ENCODE data around the gene UMOD. TPM values are rescaled to one million over a fixed set of nuclear protein-coding genes. Genes with fewer than 3 reads are reported as not detected.

Gene UMOD
- total RNA-seq, 2 donors from 2014 or later: not detected

DNA sequence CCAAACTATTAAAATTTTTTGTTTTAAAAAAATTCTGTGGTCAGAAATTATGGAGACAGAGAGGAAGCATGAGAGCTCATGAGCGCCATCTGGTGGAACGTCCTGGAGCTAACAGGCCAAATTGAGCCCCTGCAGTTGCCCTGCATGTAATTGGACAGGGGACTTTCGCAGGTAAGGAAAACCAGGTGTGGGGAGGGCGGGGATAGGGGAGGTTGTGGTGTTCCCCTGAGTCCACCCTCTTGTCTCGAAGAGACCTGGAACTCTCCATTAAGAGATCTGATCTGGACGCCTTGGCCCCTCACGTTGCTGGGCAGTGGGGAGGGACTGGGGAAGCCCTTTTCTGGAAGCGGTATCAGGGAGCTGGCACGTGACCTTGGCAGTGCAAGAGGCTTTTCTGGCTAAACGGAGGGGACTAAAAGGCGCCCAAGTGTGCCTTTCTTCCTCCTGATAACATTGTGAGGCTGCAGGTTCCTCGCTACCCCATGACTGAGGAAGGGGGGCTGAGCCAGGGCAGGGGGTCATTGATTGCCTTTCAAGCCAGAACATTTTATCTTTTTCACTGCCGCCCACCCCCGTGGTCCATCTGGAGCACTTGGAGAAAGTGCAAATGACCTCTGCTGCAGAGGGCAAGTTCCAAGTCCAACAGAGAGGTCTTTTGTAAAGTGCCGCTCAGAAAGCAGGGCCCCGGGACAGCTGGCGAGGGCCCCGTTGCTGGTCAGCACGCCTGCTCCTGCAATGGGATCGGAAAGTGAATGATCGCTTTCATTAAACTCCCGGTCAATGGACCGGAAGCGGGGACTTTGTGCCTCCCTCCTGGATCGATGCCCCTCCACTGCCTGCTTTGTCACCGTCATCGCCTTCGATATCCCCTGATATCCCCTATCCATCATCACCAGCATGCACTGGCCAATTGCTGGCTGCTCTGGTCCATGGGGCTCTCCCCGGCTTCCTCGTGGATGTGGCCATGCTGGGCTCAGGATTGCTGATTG, 33.6 kb upstream of the UMOD start:
- Mint-ChIP-seq H3K27me3 (peaks cover 14% of the 10 kb centered on the region), H3K27ac (no peak overlapping the region), H3K4me1 (peaks cover 9% of the 10 kb centered on the region), H3K4me3 (no peak overlapping the region), H3K36me3 (ENCODE audit: low read depth) (no peaks in the 10 kb centered on the region)
- H3K9me3 ChIP-seq (ENCODE audit: control insufficient read depth, low read length, poor library complexity, severe bottlenecking): no peaks in the 10 kb centered on the region
- DNase-seq (peak; percentile 19 to 33 (median 28)), ATAC-seq (no peak)

DNA sequence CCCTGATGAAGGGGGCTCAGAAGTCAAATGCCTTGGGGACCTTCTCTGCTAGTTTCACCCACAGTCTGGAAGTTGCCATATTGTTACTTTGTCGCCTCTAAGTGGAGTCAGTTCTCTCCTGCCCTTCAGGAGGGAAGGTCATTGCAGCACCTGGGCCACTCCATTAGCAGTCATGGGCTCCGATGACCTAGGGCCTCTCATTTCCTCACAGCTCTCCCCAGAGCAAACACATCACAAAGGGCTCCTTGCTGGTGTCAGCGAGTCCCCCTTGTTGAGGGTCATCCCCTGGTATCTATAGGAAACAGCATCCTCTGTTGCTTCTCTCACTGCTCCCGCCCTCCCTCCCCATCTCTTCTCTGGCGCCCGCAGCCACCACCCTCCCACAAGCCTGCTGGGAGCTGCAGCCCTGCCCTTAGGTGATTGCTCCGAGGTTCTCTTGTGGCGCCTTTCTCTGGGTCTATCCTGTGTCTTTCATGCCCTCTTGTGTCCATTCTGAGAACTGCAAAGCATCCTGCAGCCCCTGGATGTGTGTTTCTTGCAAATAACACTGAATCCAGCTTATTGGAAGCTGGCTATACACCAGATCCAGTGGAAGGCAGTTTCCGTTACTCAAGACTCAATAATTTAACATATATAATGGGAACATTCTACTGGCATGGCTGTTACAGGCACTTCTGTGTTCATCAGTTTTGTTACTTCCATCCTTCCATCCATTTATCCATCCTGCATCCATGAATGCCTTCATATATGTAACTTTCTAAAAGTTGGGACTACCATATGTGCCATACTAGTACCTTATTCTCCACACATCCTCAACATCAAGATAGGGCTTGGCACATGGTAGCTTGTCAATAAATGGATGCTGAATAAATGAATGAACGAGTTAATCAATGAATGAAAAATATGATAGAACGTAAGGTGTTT, 30.9 kb upstream of the UMOD start:
- Mint-ChIP-seq H3K4me1 (peaks cover 9% of the 10 kb centered on the region), H3K36me3 (ENCODE audit: low read depth) (no peaks in the 10 kb centered on the region), H3K4me3 (no peak overlapping the region), H3K27ac (no peak overlapping the region), H3K27me3 (peaks cover 39% of the 10 kb centered on the region)
- H3K9me3 ChIP-seq (ENCODE audit: control insufficient read depth, low read length, poor library complexity, severe bottlenecking): no peaks in the 10 kb centered on the region
- DNase-seq (peak in 2 of 3 donors; percentile 8 to 17), ATAC-seq (peak; percentile 70)

DNA sequence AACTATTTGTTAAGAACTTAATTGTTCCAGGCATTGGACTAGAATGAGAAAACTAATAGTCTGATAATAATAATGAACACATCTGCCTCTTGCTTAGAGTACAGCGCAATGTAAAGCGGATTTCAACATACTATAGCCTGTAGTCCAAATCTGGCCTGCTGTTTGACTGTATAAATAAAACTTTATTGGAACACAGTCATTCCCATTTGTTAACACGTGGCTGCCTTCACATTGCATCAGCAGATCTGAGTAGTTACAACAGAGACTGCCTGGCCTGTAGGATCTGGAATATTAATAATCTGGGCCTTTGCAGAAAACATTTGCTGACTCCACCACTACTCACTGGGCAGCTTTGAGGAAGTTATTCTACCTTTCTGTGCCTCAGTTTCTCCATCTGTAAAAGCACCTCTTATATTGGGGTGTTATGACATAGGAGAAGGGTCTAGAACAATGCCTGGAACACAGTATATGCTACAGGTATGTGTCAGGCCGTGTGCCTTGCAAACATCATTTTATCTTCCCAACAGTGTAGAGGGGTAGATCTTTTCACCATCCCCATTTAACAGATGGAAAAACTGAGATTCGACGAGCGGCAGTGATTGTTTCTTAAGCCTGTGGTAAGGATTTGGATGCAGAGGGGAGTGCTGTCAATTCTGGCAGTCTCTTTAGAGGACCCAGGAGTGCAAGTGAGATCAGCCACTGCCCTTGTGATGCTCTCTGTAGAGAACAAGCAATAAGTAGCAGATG, 29.9 kb upstream of the UMOD start:
- H3K9me3 ChIP-seq (ENCODE audit: control insufficient read depth, low read length, poor library complexity, severe bottlenecking): no peaks in the 10 kb centered on the region
- DNase-seq (no peak), ATAC-seq (no peak)
- H3K4me1 Mint-ChIP-seq: peaks cover 12% of the 10 kb centered on the region
- no peaks in the 10 kb centered on the region for H3K36me3 Mint-ChIP-seq (ENCODE audit: low read depth)
- no peak overlapping the region for H3K4me3 Mint-ChIP-seq
- no peak overlapping the region for H3K27ac Mint-ChIP-seq
- peaks cover 41% of the 10 kb centered on the region for H3K27me3 Mint-ChIP-seq

DNA sequence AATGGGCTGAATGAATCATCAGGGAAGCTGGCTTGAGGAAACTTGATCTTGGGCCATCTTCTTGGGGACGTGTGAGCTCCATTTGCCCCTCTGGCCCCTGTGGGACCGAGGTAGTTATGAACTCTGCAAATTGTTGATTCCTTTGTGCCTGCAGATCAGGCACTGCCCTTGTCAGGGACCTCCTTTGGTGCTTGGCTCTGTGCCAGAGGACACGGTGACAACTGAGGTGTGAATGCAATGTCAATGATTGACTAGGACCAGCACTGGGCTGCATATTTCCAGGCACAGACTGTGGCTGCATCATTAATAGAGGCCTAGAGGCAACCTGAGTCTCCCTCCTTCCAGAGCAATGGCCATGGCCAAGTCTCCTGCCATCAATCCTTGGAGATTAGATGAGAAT, 28.3 kb upstream of the UMOD start:
- H3K4me1 Mint-ChIP-seq: peaks cover 12% of the 10 kb centered on the region
- H3K27ac Mint-ChIP-seq: no peak overlapping the region
- no peak overlapping the region for H3K4me3 Mint-ChIP-seq
- no peaks in the 10 kb centered on the region for H3K9me3 ChIP-seq (ENCODE audit: control insufficient read depth, low read length, poor library complexity, severe bottlenecking)
- H3K36me3 Mint-ChIP-seq (ENCODE audit: low read depth): no peaks in the 10 kb centered on the region
- ATAC-seq (no peak), DNase-seq (no peak)
- H3K27me3 Mint-ChIP-seq: peaks cover 42% of the 10 kb centered on the region

DNA sequence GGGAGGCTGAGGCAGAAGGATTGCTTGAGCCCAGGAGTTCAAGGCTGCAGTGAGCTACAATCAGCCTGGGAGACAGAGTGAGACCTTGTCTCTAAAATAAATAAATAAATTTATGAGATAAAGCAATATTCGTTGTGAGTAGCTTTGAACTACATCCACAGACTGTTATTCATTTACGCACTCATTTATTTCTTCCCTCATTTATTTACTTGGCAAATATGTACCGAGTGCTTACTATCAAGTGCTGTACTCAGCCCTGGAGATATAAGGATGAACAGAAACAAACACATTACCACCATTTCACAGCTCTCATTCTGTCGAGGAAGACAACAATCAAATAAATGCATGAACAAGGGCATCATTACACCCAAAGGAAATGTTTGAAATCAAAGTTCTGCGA, 24.7 kb upstream of the UMOD start:
- H3K4me3 Mint-ChIP-seq: no peak overlapping the region
- H3K36me3 Mint-ChIP-seq (ENCODE audit: low read depth): no peaks in the 10 kb centered on the region
- H3K4me1 Mint-ChIP-seq: peaks cover 3% of the 10 kb centered on the region

DNA sequence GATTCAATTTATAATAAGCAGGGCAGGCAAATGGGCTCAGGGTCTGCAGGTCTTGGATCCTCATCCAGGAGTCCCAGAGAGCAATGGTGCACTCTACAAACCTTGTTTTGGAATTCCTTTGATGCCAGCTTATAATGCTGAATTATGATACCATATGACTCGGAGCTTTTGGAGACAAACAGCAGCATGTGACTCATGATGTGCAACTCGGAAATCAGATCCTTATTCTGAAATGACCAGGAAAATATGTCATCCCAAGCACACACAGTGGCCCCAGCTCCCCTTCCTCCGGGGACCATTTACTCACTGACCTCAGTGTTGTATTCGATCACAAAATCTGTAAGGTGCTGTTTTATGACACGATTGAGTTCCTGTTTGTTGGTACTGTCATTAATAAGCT, 20.2 kb upstream of the UMOD start:
- ATAC-seq (no peak), DNase-seq (no peak)
- Mint-ChIP-seq H3K27me3 (peaks cover 39% of the 10 kb centered on the region), H3K36me3 (ENCODE audit: low read depth) (no peaks in the 10 kb centered on the region), H3K27ac (no peak overlapping the region), H3K4me1 (no peaks in the 10 kb centered on the region), H3K4me3 (no peak overlapping the region)
- no peaks in the 10 kb centered on the region for H3K9me3 ChIP-seq (ENCODE audit: control insufficient read depth, low read length, poor library complexity, severe bottlenecking)

More for the DNA sequence above, 24.7 kb upstream of the UMOD start:
- Mint-ChIP-seq H3K27me3 (peaks cover 45% of the 10 kb centered on the region), H3K27ac (no peak overlapping the region)
- ATAC-seq (no peak), DNase-seq (no peak)
- no peaks in the 10 kb centered on the region for H3K9me3 ChIP-seq (ENCODE audit: control insufficient read depth, low read length, poor library complexity, severe bottlenecking)

DNA sequence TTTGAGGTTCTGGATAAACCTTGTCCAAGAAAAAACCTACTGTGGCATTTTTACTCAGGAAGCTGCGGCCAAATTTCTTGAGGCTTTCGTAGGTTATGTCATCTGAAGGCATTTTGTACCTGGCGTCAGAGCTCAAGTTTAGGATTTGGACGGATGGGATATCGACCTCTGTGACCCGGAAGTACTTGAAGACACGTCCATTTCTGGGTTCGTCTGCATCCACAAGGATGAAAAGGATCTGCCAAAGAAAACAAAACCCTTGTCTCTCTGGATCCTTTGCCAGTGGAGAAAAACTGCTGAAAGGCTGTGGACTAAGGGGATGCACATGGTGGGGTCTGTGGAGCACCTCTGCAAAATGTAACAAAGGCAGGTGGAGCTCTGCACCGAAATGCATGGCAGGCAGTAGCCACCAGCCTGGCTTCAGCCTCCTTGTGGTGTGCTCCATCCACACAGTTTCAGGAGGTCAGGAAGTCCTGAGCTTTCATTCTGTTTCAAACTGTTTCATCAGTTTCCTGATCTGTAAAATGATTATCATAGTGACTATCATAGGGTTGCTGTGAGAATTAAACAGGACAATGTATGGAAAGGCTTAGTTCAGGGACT, 17.0 kb upstream of the UMOD start:
- H3K27me3 Mint-ChIP-seq: peaks cover 30% of the 10 kb centered on the region
- no peaks in the 10 kb centered on the region for H3K36me3 Mint-ChIP-seq (ENCODE audit: low read depth)
- H3K27ac Mint-ChIP-seq: no peak overlapping the region
- DNase-seq (no peak), ATAC-seq (no peak)
- H3K4me1 Mint-ChIP-seq: no peaks in the 10 kb centered on the region
- H3K9me3 ChIP-seq (ENCODE audit: control insufficient read depth, low read length, poor library complexity, severe bottlenecking): no peaks in the 10 kb centered on the region
- H3K4me3 Mint-ChIP-seq: no peak overlapping the region

DNA sequence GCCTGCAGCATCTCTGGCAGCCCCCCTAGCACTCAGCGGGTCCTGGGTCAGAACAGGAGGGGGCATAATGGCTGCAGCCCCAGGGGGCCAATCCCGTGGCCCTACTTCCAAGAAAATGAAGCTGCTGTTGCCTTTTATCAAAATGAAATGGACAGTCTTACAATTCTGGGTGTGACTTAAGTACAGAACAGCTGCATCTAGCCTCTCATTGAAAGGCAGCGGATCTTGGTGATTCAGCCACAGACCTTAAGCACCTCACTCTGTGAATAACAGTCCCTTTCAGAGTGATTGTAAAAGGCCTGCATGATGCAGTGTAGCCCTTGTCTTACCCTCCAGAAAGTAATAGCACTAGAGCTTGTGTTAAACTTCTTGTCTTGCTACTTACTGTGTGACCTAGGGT, 11.5 kb upstream of the UMOD start:
- Mint-ChIP-seq H3K27ac (no peak overlapping the region), H3K4me1 (no peaks in the 10 kb centered on the region), H3K36me3 (ENCODE audit: low read depth) (no peaks in the 10 kb centered on the region), H3K4me3 (no peak overlapping the region), H3K27me3 (peaks cover 26% of the 10 kb centered on the region)
- no peaks in the 10 kb centered on the region for H3K9me3 ChIP-seq (ENCODE audit: control insufficient read depth, low read length, poor library complexity, severe bottlenecking)
- ATAC-seq (no peak), DNase-seq (no peak)

DNA sequence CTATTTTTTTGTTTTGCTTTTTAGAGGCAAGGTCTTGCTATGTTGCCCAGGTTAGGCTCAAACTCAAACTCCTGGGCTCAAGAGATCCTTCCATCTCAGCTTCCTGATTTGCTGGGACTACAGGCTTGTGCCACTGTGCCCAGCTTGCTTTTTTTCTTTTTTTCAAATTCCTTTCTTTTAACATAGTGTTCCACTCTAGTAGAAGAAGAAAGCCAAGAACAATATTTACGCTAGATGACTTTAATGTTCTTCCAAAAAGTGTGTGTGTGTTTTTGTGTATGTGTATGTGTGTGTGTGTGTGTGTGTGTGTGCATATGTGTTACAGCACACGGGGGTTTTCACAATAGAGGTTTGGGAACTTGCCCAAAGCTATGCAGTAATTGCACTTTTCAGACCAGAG, 10.7 kb upstream of the UMOD start:
- H3K9me3 ChIP-seq (ENCODE audit: control insufficient read depth, low read length, poor library complexity, severe bottlenecking): no peaks in the 10 kb centered on the region
- H3K27me3 Mint-ChIP-seq: peaks cover 23% of the 10 kb centered on the region
- H3K4me3 Mint-ChIP-seq: no peak overlapping the region
- H3K27ac Mint-ChIP-seq: no peak overlapping the region
- H3K36me3 Mint-ChIP-seq (ENCODE audit: low read depth): no peaks in the 10 kb centered on the region
- no peak for DNase-seq
- no peaks in the 10 kb centered on the region for H3K4me1 Mint-ChIP-seq
- no peak for ATAC-seq

DNA sequence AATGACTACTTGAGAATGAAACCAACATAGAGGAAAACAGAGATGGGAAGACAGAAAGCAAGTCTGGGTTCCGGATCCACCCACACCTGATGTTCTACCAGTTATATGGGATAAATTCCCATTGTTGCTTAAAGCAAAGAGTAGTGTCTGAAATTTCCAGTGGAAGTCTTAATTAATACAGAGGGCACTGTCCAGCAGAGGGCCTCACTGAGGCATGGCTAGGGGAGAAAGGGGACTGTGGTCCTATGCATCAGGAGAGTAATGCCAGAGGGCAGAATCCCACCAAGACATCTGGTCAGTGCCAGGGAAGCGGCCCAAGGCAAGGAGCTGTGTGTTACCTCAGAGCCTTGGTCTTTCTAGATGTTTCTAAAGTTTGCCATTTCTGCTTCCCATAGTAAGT, 7.5 kb upstream of the UMOD start:
- no peaks in the 10 kb centered on the region for H3K36me3 Mint-ChIP-seq (ENCODE audit: low read depth)
- no peak for ATAC-seq
- H3K27me3 Mint-ChIP-seq: peaks cover 17% of the 10 kb centered on the region
- H3K4me1 Mint-ChIP-seq: no peaks in the 10 kb centered on the region
- H3K4me3 Mint-ChIP-seq: no peak overlapping the region
- no peak overlapping the region for H3K27ac Mint-ChIP-seq
- DNase-seq: no peak
- no peaks in the 10 kb centered on the region for H3K9me3 ChIP-seq (ENCODE audit: control insufficient read depth, low read length, poor library complexity, severe bottlenecking)

DNA sequence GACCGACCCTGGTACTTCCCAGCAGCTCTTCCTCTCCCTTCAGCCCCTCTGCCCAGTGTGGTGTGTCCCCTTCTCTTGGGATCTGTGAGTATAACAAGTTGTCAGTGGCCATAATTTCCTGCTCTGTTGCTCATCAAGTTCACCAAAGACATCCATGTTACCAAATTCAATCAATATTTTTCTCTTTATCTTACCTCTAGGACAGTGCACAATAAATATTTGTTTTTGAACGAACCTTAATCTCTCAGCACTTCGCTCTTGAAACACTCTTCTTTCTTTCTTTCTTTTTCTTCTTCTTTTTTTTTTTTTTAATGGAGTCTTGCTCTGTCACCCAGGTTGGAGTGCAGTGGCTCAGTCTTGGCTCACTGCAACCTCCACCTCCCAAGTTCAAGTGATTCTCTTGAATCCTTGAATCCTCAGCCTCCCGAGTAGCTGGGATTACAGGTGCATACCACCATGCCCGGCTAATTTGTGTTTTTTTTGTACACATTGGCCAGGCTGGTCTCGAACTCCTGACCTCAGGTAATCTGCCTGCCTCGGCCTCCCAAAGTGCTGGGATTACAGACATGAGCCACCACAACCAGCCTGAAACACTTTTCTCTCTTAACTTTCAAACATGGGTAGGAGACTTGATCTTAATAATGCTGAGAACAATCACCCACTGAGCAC, 2.7 kb upstream of the UMOD start:
- no peak overlapping the region for H3K4me3 Mint-ChIP-seq
- H3K27me3 Mint-ChIP-seq: peaks cover 11% of the 10 kb centered on the region
- DNase-seq (no peak), ATAC-seq (no peak)
- H3K36me3 Mint-ChIP-seq (ENCODE audit: low read depth): no peaks in the 10 kb centered on the region
- no peaks in the 10 kb centered on the region for H3K9me3 ChIP-seq (ENCODE audit: control insufficient read depth, low read length, poor library complexity, severe bottlenecking)
- no peak overlapping the region for H3K27ac Mint-ChIP-seq
- H3K4me1 Mint-ChIP-seq: no peaks in the 10 kb centered on the region

DNA sequence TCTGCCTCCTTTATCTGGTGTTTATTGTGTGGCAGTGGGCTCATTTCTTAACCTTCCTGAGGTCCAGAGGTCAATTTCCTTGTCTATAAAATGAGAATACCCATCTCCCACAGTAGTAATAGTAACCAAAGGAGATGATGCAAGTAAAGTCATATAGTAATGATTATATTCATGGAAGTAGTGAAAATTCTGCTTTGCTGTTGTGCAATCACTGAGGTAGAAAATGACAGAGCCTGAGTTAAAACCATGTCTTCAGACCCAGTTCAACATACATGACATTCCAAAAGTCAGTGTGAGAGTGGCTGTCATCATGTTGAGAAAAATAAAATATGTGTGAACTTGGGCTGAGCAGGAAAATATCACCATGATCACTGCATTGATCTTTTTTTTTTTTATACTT, 864 bp upstream of the UMOD start:
- H3K9me3 ChIP-seq (ENCODE audit: control insufficient read depth, low read length, poor library complexity, severe bottlenecking): no peaks in the 10 kb centered on the region
- no peak for DNase-seq
- ATAC-seq: no peak
- H3K4me3 Mint-ChIP-seq: no peak overlapping the region
- H3K27ac Mint-ChIP-seq: no peak overlapping the region
- peaks cover 11% of the 10 kb centered on the region for H3K27me3 Mint-ChIP-seq
- no peaks in the 10 kb centered on the region for H3K4me1 Mint-ChIP-seq
- no peaks in the 10 kb centered on the region for H3K36me3 Mint-ChIP-seq (ENCODE audit: low read depth)
